Panc1 (cell line): ENCODE data around the gene GJB2.

Experiments
- CTCF ChIP-seq: fragments of 450-650 bp; IDR thresholded peaks from 2 replicates; pipeline ENCODE4 v1.5.1; 2017; ENCODE audit warnings: mild to moderate bottlenecking
- POLR2AphosphoS5 ChIP-seq: IDR thresholded peaks from 2 replicates; pipeline ENCODE4 v1.6.1; 2012; ENCODE audit warnings: mild to moderate bottlenecking, low read depth, low read length, moderate library complexity
- REST ChIP-seq, 2 experiments: IDR thresholded peaks; 2 replicates each; pipeline ENCODE4 v1.6.1; 2011 to 2012; ENCODE audit warnings: low read depth in 2 of 2, control low read depth in 1 of 2, low read length in 1 of 2, mild to moderate bottlenecking in 1 of 2, moderate library complexity in 1 of 2; ENCODE audit not compliant: insufficient read depth in 1 of 2
- SIN3A ChIP-seq: IDR thresholded peaks from 2 replicates; pipeline ENCODE4 v1.6.1; 2012; ENCODE audit warnings: low read depth, mild to moderate bottlenecking, low read length, moderate library complexity, borderline replicate concordance; ENCODE audit not compliant: insufficient read depth
- TCF7L2 ChIP-seq: IDR thresholded peaks from 2 replicates; pipeline ENCODE4 v1.6.1; 2011; ENCODE audit warnings: mild to moderate bottlenecking, low read depth, low read length, inconsistent platforms

GRCh38 chr13:20193907-20194631 is 1.3 kb upstream of the GJB2 start:
- TF ChIP-seq CTCF (no peak), REST (IDR thresholded peaks at IDR 0.05; ENCODE audit: insufficient read depth in 1 of 2, low read depth in 2 of 2, low read length in 1 of 2) (no peak), SIN3A (no peak), TCF7L2 (no peak), POLR2AphosphoS5 (no peak)
